IMR-90 (cell line): ENCODE measurements around the gene TM2D3. TPM values are rescaled to one million over a fixed set of nuclear protein-coding genes. Genes with fewer than 3 reads are reported as not detected.

ENCODE experiments used
- ATAC-seq: fragments of 200-7000 bp; cut with Tn5 transposase; 2 replicates; pipeline ENCODE4 v1.9.1; 2020; ENCODE audit warnings: low read depth, mild to moderate bottlenecking, moderate library complexity
- BruUV-seq: library from RNA; stranded (reverse); fragments of 400-500 nt; replicated peaks from 2 replicates; lab custom pipeline; 2021; lab: Mats Ljungman, UMichigan
- CTCF ChIA-PET: fragments of 300-600 bp; formaldehyde crosslinking; extraction: SDS; loops from one replicate; lab custom pipeline; 2021; ENCODE audit warnings: antibody characterized with exemption; lab: Yijun Ruan, JAX
- POLR2A ChIA-PET: fragments of 300-600 bp; sonication (Branson Sonifier 250); formaldehyde crosslinking; loops from one replicate; lab custom pipeline; 2022; ENCODE audit warnings: antibody characterized with exemption; ENCODE audit not compliant: unreplicated experiment; lab: Charles Lee
- DNase-seq: peaks from one replicate; pipeline ENCODE4 v3.0.0; 2013
- H2AFZ ChIP-seq: replicated peaks from 2 replicates; pipeline ENCODE3; 2013; ENCODE audit warnings: low read length, mild to moderate bottlenecking; ENCODE audit not compliant: poor library complexity
- H2AK5ac ChIP-seq: 2 replicates; pipeline ENCODE4 v1.6.1; 2013; ENCODE audit warnings: low read depth, low read length, inconsistent platforms
- H2AK9ac ChIP-seq: replicated peaks from 2 replicates; pipeline ENCODE3; 2013; ENCODE audit warnings: mild to moderate bottlenecking, low read depth, low read length, moderate library complexity; ENCODE audit not compliant: poor library complexity
- H2BK120ac ChIP-seq: 2 replicates; pipeline ENCODE4 v1.6.1; 2013; ENCODE audit warnings: low read depth, low read length, inconsistent platforms
- H2BK15ac ChIP-seq: 3 replicates; pipeline ENCODE4 v1.6.1; 2013; ENCODE audit warnings: low read depth, low read length, inconsistent platforms
- H2BK20ac ChIP-seq: 2 replicates; pipeline ENCODE4 v1.6.1; 2013; ENCODE audit warnings: low read depth, mild to moderate bottlenecking, inconsistent platforms, low read length, moderate library complexity
- H2BK5ac ChIP-seq: 2 replicates; pipeline ENCODE4 v1.6.1; 2013; ENCODE audit warnings: mild to moderate bottlenecking, low read depth, low read length, inconsistent platforms; ENCODE audit not compliant: poor library complexity, severe bottlenecking
- H3K14ac ChIP-seq: replicated peaks from 2 replicates; pipeline ENCODE4 v1.6.1; 2013; ENCODE audit warnings: low read depth, low read length, inconsistent platforms
- H3K18ac ChIP-seq: 2 replicates; pipeline ENCODE4 v1.6.1; 2013; ENCODE audit warnings: low read depth, low read length, control low read depth
- H3K23ac ChIP-seq: 2 replicates; pipeline ENCODE4 v1.6.1; 2013; ENCODE audit warnings: low read depth, low read length, inconsistent platforms
- H3K27ac ChIP-seq: 2 replicates; pipeline ENCODE4 v1.5.1; 2013; ENCODE audit warnings: mild to moderate bottlenecking, control low read depth, low read length; ENCODE audit not compliant: insufficient read depth
- H3K27me3 ChIP-seq: 2 replicates; pipeline ENCODE4 v1.6.1; 2013; ENCODE audit warnings: low read length; ENCODE audit not compliant: control insufficient read depth, insufficient read depth
- H3K36me3 ChIP-seq: 2 replicates; pipeline ENCODE4 v1.6.1; 2013; ENCODE audit warnings: low read length, mixed read lengths; ENCODE audit not compliant: control insufficient read depth, insufficient read depth
- H3K4ac ChIP-seq: 2 replicates; pipeline ENCODE4 v1.6.1; 2013; ENCODE audit warnings: low read depth, low read length, inconsistent platforms
- H3K4me1 ChIP-seq: 2 replicates; pipeline ENCODE4 v1.6.1; 2013; ENCODE audit warnings: low read length, mixed read lengths; ENCODE audit not compliant: control insufficient read depth, insufficient read depth
- H3K4me2 ChIP-seq: 2 replicates; pipeline ENCODE4 v1.6.1; 2013; ENCODE audit warnings: low read depth, mild to moderate bottlenecking, control low read depth, low read length, moderate library complexity
- H3K4me3 ChIP-seq: 2 replicates; pipeline ENCODE4 v1.5.1; 2013; ENCODE audit warnings: low read depth, mild to moderate bottlenecking, control low read depth, low read length, moderate library complexity; ENCODE audit not compliant: insufficient read depth
- H3K56ac ChIP-seq: 2 replicates; pipeline ENCODE4 v1.6.1; 2013; ENCODE audit warnings: low read length, inconsistent platforms; ENCODE audit not compliant: insufficient read depth; ENCODE audit errors: extremely low read depth
- H3K79me1 ChIP-seq, 2 experiments: 2 replicates each; pipeline ENCODE4 v1.6.1; 2013; ENCODE audit warnings: low read length in 2 of 2, inconsistent platforms in 1 of 2, low read depth in 1 of 2
- H3K9ac ChIP-seq: 2 replicates; pipeline ENCODE4 v1.6.1; 2013; ENCODE audit warnings: low read depth, low read length, control low read depth
- H3K9me1 ChIP-seq: 2 replicates; pipeline ENCODE4 v1.6.1; 2013; ENCODE audit warnings: low read length, inconsistent platforms; ENCODE audit not compliant: insufficient read depth
- H3K9me3 ChIP-seq: 2 replicates; pipeline ENCODE4 v1.6.1; 2013; ENCODE audit warnings: low read length; ENCODE audit not compliant: control insufficient read depth, insufficient read depth
- H4K20me1 ChIP-seq: 2 replicates; pipeline ENCODE4 v1.6.1; 2013; ENCODE audit warnings: low read length, inconsistent platforms; ENCODE audit not compliant: insufficient read depth
- H4K5ac ChIP-seq: 2 replicates; pipeline ENCODE4 v1.6.1; 2013; ENCODE audit warnings: mild to moderate bottlenecking, low read depth, low read length, control low read depth
- H4K8ac ChIP-seq, 2 experiments: 2 replicates each; pipeline ENCODE4 v1.6.1; 2013; ENCODE audit warnings: low read depth in 2 of 2, low read length in 2 of 2, control low read depth in 1 of 2, inconsistent platforms in 1 of 2
- H4K91ac ChIP-seq: 2 replicates; pipeline ENCODE4 v1.6.1; 2013; ENCODE audit warnings: low read depth, low read length, inconsistent platforms; ENCODE audit not compliant: insufficient read depth
- CEBPB ChIP-seq: IDR thresholded peaks from 2 replicates; pipeline ENCODE4 v1.6.1; 2012; ENCODE audit warnings: low read depth, low read length, improper control_type of control experiment
- CHD1 ChIP-seq: IDR thresholded peaks from 2 replicates; pipeline ENCODE4 v1.6.1; 2012; ENCODE audit warnings: low read depth, low read length, improper control_type of control experiment
- CTCF ChIP-seq: conservative IDR thresholded peaks from 2 replicates; pipeline ENCODE4 v1.5.1; 2012; ENCODE audit warnings: mild to moderate bottlenecking, low read depth, low read length, improper control_type of control experiment
- ELK1 ChIP-seq: fragments of 150-350 bp; IDR thresholded peaks from 2 replicates; pipeline ENCODE4 v1.6.1; 2016; ENCODE audit warnings: low read depth, mild to moderate bottlenecking, low read length, moderate library complexity, borderline replicate concordance
- FOS ChIP-seq: fragments of 150-350 bp; IDR thresholded peaks from 2 replicates; pipeline ENCODE4 v1.6.1; 2016; ENCODE audit warnings: low read depth, low read length
- MAFK ChIP-seq: IDR thresholded peaks from 2 replicates; pipeline ENCODE4 v1.6.1; 2012; ENCODE audit warnings: low read depth, low read length, improper control_type of control experiment
- MAZ ChIP-seq: IDR thresholded peaks from 2 replicates; pipeline ENCODE4 v1.6.1; 2012; ENCODE audit warnings: low read depth, mild to moderate bottlenecking, low read length, improper control_type of control experiment, moderate library complexity, borderline replicate concordance
- MXI1 ChIP-seq: IDR thresholded peaks from 2 replicates; pipeline ENCODE4 v1.6.1; 2012; ENCODE audit warnings: low read depth, mild to moderate bottlenecking, low read length, moderate library complexity, borderline replicate concordance
- NFE2L2 ChIP-seq: fragments of 150-350 bp; IDR thresholded peaks from 2 replicates; pipeline ENCODE4 v1.6.1; 2016; ENCODE audit warnings: low read depth, mild to moderate bottlenecking, low read length
- POLR2A ChIP-seq: IDR thresholded peaks from 2 replicates; pipeline ENCODE4 v1.6.1; 2012; ENCODE audit warnings: mild to moderate bottlenecking, low read depth, low read length
- RAD21 ChIP-seq: IDR thresholded peaks from 2 replicates; pipeline ENCODE4 v1.6.1; 2012; ENCODE audit warnings: low read length, improper control_type of control experiment
- RCOR1 ChIP-seq: IDR thresholded peaks from 2 replicates; pipeline ENCODE4 v1.6.1; 2012; ENCODE audit warnings: mild to moderate bottlenecking, low read length, improper control_type of control experiment; ENCODE audit not compliant: insufficient replicate concordance
- WGBS, 2 experiments: methylation state at CpG; one replicate each; pipeline versions ENCODE4 v1.1.5 to v1.1.7; 2013; ENCODE audit warnings: missing lambda C conversion rate in 2 of 2; ENCODE audit not compliant: insufficient read length in 1 of 2; ENCODE audit errors: extremely low coverage in 2 of 2; 5-methylcytosine and 5-hydroxymethylcytosine counted together
- dilution Hi-C: fragments of 300-500 bp; cut with HindIII; formaldehyde crosslinking; loops from one replicate; pipeline ENCODE4 v1.14.3; 2018; ENCODE audit warnings: low sequenced_read_pairs; ENCODE audit not compliant: unreplicated experiment
- in situ Hi-C: fragments of 300-500 bp; cut with MboI; formaldehyde crosslinking; loops from 3 replicates; pipeline ENCODE4 v1.14.3; 2019; ENCODE audit warnings: low sequenced_read_pairs, inconsistent platforms, mixed read lengths
- intact Hi-C: fragments of 100-400 bp; cut with micrococcal nuclease; formaldehyde crosslinking; loops from 2 replicates; pipeline ENCODE4 v1.10.0; 2022
- polyA plus RNA-seq, 3 experiments: library from polyadenylated mRNA; depleted of rRNA; stranded (reverse); fragments of >200 nt; gene quantifications; 2 replicates each; pipeline ENCODE4 v1.2.3, GENCODE V29; 2012; ENCODE audit warnings: low replicate concordance in 1 of 3
- total RNA-seq: library from RNA; depleted of rRNA; stranded (reverse); fragments of >200 nt; gene quantifications from 2 replicates; pipeline ENCODE4 v1.2.3, GENCODE V29; 2012

TM2D3 gene
- total and polyA plus RNA-seq, 2 of the 4 experiments (the other 2 are of a cell fraction): 27.4 to 34.5 TPM

GRCh38 chr15:101623367-101624304 is 28.5 kb downstream of the TM2D3 start:
- H3K36me3 ChIP-seq: no peaks in the 10 kb centered on the region
- no peaks in the 10 kb centered on the region for H3K79me1 ChIP-seq
- H4K8ac ChIP-seq: no peak overlapping the region
- H2BK20ac ChIP-seq: no peak overlapping the region
- no peaks in the 10 kb centered on the region for H3K27me3 ChIP-seq
- WGBS, 2 experiments: no CpG with 5 or more reads among the region's 6 CpGs
- no peak overlapping the region for H2AFZ ChIP-seq
- dilution Hi-C loops: no loop called here
- BruUV-seq: no TSS peak
- no peak overlapping the region for H3K9ac ChIP-seq
- H2BK120ac ChIP-seq: no peak overlapping the region
- no peaks in the 10 kb centered on the region for H3K9me1 ChIP-seq
- no peak overlapping the region for H2BK5ac ChIP-seq
- in situ Hi-C loops: no loop called here
- no peak overlapping the region for H3K4me2 ChIP-seq
- ChIA-PET CTCF (no interaction called here), POLR2A (no interaction called here)
- no peak overlapping the region for H3K4ac ChIP-seq
- H3K4me1 ChIP-seq: no peaks in the 10 kb centered on the region; the same call in 1 of the 2 replicates
- no peak overlapping the region for H3K18ac ChIP-seq
- no peak overlapping the region for H3K56ac ChIP-seq
- no peak overlapping the region for H2BK15ac ChIP-seq
- TF ChIP-seq MXI1 (no peak), NFE2L2 (no peak), ELK1 (no peak), MAFK (no peak), RCOR1 (no peak), RAD21 (no peak), CTCF (no peak), CHD1 (no peak), MAZ (no peak), CEBPB (no peak), FOS (no peak), POLR2A (no peak)
- no peak overlapping the region for H4K91ac ChIP-seq
- no peak overlapping the region for H3K14ac ChIP-seq
- H4K20me1 ChIP-seq: no peaks in the 10 kb centered on the region
- DNase-seq (no peak), ATAC-seq (no peak)
- no peak overlapping the region for H3K23ac ChIP-seq
- no peak overlapping the region for H2AK5ac ChIP-seq
- no peaks in the 10 kb centered on the region for H3K9me3 ChIP-seq
- intact Hi-C loops: no loop called here
- no peak overlapping the region for H3K4me3 ChIP-seq
- H4K5ac ChIP-seq: no peak overlapping the region
- no peak overlapping the region for H2AK9ac ChIP-seq
- no peak overlapping the region for H3K27ac ChIP-seq
